Measurements from ENCODE around the gene STEAP3.

The STEAP3 gene

DNA sequence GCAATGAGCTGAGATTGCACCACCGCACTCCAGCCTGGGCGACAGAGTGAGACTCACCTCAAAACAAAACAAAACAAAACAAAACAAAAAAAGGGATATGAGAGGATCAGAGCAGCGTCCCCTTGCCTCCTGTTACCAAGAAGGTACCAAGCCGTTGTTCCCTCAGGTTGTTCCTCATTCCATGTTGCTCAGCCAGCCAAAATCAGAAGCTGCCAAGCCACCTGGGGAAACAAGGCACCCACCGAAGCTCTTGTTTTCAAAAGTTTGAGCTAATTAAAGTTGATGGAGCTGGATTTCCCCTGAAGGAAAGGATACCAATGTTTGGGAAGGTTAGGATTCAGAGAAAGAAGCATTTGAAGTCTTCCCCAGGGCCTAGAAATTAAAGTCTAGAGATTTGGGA, 21.8 kb upstream of the STEAP3 start:
- DNase-seq: no peak

DNA sequence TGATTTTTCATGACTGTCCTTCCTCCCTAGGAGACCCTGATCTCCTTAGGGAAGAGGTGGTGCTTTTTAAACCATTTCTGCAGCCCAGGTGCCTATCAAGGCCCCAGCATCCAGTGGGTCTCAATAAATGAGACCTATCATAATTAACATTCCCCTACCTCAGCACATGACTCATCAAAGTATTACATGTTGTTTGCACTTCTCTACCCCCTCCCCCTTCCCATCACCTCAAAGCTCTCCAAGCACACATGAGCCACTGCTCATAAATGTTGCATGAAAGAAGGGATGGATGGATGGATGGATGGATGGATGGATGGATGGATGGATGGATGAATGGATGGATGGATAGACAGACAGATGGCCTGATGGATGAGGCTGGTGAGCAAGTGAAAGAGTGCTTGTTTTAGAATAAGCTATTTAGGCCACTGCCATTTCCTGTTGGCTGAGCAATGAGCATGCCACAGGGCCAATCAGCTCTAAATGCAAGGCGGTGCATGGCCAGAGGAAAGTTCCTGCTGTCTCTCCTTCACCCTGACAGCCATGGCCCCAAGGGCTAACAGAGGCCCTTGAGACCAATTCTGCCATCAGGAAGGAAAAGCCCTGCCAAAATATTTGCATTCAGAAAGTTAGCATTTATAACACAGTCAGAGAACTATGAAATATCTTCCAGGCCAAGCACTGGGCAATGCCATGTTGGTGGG, 20.9 kb upstream of the STEAP3 start:
- DNase-seq: no peak

DNA sequence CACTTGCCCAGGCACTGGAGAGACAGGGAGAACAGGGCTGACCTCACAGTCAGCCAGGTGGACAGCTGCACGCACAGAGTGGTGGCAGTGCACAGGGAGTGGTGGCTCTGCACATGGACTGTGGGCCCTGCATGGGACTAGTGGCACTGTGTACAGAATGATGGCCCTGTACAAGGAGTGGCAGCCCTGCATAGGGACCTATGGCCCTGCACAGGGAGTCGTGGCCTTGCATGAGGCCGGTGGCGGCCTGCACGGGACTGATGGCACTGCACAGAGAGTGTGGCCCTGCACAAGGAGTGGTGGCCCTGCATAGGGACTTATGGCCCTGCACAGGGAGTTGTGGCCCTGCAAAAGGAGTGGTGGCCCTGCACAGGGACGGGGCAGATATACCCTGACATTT, 19.1 kb upstream of the STEAP3 start:
- DNase-seq: no peak

DNA sequence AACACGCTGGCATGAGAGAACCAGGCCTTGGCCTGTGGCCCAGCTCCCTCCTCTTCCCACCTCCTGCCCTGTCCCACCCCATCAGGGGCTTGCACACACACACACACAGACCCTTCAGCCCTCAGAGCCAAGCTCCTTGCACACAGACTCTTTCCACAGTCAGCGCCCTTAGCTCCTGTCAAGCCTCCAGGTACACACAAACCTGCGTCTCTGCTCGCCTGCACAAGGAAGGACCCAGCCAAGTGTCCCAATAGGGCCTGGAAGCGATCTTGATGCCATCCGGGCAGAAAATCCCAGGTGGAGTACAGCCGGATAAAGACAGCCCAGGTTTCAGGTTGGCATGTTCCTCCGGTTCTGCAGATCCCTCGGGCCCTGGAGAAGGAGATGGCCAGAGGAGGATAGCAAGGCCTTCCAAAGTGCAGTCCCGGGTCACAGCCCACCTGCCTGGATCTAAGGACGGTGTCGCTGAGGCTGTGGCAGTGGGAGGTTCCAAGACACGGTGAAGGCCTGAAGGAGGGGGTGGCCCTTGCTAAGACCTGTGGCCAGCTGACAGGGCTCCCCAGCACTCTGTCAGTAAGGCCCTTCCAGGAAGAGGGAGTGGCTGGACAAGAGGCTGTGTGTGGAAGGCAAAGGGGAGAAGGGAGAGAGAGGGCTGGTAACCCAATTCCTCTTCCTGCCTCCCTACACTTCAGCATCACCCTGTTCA, 18.5 kb upstream of the STEAP3 start:
- DNase-seq: no peak

DNA sequence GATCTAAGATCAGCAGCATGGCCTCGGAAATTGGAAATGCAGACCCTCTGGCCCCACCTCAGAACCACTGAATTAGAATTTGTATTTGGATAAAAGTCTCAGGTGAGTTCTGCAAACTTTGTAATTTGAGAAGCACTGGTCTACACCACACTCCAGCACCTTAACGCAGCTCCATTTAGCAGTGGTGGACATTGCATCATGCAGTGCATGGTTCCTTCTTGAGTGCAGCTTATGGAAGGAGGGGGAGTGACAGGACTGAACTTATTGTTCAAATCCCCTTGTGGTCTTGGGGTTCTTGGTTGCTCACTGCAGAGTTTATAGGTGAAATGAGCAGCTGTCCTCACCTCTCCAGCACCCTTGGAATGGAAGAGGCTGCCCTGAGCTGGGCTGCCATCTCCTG, 17.4 kb upstream of the STEAP3 start:
- no peak for DNase-seq

DNA sequence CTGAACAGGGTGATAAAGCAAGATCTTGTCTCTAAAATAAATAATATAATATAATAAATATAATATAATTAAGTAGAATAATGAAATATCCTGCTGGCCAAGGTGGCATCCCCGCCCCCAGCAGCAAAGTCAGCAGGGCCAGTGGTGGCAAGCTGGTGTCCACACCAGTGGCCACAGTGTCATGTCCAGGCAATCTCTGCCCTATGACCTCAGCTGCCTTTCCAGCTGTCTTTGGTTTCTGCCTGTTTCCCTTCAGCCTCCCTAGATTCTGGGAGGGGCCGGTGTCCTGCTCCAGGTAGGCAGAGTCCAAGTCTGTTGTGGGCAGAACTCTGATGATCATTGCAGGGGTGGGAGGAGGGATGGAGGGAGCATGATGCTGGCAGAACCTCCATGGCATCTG, 16.2 kb upstream of the STEAP3 start:
- DNase-seq: no peak

DNA sequence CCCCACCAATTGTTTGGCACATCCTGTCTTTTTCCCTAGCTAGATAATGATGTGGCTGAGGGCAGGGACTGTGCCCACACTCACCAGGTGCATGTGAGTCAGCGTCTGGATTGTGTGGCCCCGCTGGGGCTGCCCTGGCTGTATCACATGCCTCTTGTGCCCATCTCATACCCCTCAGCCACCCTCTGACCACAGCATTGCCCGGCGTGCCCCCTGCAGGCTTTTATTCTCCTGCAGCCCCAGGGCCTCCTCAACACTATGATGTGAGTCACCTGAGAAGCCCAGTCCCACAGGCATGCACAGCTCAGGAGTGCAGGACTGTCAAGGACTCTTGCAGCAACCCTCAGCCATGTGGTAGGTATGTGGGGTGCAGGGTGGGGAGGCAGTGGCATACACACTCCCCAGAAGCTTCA, 14.8 kb upstream of the STEAP3 start:
- DNase-seq: no peak

DNA sequence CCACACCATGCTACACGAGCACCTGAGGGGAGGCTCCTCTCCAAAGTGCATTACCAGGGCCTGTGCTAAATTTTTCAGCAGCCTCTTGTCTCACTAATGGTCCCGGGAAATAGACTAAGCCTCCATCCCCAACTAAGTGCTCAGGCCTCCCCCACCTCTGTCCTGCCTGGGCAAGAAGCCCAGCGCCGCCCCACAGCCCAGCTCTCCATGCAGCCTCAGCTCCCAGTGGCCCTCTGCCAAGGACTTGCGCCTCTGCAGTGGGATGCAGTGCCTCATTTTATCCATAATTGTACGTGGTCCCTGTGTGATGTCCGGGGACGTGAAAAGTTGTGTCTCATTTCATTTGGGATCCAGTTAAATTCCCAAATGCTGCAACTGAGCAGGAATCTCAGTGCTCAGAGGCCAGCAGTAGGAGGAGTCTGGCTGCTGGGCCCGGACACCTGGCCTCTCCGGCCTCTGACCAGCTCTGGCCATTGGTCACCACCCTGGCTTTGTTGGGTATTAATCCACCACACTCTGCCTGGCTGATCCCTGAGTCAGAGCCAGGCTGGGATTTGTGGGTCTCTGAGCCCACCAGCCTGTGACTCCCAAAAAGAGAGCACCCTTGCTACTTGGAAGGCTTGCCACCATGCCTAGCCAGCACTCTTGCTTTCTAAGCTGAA, 11.4 kb upstream of the STEAP3 start:
- DNase-seq: no peak

DNA sequence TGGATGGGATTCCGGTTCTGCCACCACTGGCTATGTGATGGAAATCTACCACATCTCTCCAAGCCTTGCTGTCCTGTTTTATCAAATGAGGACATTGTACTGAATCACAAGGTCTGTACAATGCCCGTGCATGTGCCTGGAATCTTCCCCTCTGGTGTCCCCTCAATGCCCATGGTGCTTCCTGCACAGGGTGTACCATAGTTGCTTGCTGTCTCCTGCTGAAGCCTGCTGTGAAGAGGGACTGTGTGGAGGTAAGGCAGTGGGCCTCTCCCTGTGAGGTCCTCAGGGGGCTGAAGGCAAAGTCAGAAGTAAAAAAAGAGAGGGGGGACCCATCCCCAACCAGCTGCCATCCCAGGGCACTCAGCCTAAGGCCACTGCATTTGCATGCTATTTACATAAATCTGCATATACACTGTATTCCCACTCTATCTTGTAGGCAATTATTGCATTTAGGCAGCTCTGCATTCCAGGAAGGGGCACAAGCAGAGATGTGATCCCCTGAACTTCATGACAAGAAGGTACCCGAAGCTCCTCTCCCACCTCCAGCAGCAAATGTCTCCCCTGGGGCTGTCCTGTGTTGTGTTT, 9.1 kb upstream of the STEAP3 start:
- no peak for DNase-seq

DNA sequence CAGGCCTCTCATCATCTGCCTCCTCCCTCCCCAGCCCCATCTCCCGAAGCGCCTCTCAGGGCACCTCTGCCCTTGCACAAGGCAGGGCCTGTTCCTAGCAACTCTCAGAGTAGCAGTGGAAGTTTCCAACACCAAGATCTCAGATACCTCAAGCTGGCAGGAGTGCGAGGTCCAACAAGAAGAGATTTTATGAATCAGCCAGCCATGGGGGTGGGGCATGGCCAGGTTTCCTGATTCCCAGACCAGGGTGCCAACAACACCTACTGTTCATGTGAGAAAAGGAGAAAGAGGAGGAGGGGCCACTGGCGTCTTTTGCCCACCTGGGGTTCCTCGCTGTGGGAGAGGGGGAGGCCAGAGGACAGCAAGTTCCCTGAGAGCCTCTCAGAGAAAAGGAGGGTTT, 6.6 kb upstream of the STEAP3 start:
- DNase-seq: no peak

DNA sequence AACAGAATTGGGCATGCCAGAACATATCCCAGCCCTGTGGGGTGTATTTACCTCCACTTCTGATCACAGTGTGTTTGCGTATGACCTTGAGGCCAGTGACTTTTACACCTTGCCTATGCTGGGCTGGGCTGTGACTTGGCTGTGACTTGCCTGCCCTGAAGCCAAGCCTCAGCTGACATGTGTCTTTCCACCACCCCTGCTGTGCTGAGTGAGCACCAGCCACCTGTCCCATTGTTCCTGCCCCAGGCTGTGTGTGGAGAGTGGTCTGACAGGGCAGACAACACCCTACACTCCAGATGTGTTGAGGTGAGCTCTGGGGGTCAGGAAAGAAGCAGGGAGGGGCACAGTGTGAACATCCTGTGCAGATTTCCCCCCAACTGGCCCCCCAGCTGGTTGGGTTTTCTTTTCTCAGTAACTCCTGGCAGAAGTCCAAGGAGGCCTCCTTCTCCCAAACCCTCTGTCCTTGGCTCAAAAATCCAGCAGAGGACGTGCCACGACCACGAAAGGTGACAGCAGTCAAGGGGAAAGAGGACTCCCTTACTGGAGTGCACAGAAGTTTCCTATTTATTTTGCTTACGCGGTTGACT, 5.1 kb upstream of the STEAP3 start:
- DNase-seq: no peak

DNA sequence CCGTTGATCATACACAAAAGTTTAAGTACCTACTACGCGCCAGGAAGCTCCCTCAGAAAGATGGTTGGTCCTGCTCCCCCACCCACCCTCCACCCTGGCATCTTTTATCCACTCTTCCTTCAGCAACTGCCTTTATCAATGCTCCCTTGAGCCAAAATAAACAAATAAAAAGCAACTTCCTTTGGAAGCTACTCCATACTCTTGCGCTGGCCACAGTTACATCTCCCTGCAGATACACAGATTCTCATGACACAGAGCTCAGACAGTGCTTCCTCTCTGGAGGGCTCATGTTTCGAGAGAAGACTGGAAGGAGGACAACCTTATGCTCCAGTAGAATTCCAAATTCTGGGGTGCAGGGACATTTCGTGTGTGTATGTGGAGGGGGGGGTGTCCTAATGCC, 3.8 kb upstream of the STEAP3 start:
- DNase-seq: no peak

DNA sequence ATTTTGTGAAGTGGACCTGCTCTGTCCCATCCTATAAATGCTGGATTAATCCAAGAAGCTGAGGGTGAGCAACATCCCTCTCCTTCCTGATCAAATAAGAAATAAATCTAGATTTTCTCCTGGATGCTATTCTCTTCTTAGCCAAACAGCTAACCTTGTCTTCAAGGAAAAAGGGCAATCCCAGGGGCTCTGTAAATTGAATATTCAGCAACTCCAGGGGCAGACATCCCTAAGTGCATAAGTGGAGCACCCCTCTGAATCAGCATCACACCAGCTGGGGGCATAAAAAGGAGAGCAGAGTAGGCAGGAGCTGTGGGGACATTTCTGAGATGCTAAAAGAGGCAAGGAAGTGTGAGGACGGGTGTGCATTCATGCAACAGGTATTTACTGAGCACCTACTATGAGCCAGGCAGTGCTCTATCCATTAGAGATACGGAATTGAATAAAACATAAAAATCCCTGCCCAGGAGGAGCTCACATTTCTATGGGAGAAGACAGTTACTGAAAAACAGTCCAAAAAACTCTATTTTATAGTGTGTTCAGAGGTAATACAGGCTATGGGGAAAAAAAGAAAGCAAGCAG, 2.8 kb upstream of the STEAP3 start:
- no peak for DNase-seq

DNA sequence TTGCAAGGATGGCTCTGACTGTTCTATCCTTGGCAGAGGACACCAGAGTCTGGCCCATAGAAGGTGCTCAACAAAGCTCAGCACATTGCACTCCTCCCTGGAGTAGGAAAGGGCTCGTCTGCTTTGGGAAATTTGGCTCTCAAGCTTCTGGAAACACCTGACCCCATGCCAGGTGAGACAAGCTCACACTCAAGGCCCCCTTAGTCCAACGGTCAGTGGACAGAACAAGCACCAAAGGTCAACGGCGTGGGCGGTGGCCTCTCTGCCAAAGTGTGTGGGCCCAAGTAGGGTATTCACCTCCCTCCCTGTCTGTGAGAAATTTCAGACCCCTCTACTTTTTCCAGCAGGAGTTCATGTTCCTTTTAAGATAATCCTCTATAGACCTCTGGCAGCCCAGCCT, 2.0 kb upstream of the STEAP3 start:
- DNase-seq: no peak

DNA sequence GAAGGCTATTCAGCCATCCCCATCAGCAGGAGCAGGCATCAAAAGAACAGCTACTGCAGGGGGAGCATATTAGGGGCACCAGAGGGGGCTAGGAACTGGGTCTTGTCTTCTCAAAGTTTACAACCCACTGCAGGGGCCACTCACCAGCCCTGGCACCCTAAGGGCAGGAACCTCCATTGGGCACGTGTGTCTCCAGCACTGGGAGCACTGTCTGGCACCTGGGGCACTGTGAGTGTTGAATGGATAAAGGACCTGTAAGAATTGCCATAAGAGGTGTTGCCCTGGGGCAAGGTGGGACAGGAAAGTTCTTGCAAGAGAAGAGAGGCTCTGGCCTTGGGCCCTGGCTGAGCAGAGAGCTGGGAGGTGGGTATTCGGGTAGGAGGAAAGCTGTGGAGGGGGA, 1.4 kb upstream of the STEAP3 start:
- no peak for DNase-seq

DNA sequence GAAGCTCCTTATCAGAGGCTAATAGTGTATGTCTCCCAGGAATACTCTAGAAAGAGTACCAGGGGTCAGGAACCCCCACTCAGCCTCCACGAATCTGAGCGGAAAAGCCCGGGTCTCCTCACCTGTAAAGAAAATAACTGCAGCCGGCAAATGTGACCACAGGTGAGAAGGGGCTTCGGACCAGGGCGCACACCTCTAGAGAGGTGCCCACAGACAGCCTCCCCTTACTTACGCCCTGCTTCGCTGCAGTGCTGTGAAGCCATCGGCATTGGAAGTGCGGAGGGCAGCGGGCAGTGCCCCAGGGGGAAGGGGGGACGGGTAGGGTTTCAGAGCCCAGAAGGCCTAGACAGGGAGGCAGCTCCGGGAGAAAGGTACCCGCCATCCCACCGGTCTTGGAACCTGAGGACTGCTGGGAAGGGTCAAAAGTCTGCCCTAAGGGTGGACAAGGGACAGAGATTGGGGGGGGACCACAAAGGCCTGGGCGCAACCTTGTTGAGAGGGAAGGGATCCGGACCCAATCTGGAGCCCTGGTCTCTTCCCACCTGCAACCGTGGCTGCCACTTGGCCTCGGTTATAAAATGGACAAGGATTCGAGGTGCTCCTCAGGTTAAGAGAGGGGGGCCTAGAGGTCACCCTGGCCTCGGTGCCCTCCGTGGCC, 642 bp upstream of the STEAP3 start:
- no peak for DNase-seq

DNA sequence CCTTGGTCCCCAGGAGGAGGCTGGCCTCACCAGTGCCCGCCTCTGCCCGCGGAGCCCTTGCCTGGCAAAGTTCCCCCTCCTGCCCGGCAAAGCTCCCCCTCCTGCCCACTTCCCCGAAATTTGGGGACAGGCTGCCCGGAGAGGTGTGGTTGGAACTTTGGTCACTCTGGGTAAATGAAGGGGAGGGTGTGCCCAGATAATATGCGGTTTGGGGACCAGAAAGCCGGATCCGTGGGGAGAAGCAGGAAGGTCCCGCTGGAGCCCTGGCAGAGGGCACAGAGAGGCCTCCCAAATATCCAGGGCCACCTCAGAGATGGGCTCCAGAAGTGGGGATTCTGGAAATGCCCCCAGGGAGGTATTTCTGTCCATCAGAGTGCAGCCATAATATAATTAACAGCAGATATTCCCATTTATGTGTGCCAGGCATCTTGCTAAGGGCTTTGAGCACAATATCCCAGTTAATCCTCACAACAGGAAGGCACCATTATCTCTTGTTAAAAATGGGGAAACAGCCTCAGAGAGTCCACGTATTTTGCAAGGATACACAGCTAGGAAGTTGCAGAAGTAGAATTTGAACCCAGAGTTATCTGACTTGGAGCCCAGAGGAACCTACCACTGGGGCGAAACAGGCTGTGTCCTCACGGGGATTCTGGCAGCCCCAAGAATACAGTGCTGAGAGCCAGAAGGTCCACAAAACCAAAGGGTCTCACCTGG, 914 bp downstream of the STEAP3 start:
- no peak for DNase-seq

DNA sequence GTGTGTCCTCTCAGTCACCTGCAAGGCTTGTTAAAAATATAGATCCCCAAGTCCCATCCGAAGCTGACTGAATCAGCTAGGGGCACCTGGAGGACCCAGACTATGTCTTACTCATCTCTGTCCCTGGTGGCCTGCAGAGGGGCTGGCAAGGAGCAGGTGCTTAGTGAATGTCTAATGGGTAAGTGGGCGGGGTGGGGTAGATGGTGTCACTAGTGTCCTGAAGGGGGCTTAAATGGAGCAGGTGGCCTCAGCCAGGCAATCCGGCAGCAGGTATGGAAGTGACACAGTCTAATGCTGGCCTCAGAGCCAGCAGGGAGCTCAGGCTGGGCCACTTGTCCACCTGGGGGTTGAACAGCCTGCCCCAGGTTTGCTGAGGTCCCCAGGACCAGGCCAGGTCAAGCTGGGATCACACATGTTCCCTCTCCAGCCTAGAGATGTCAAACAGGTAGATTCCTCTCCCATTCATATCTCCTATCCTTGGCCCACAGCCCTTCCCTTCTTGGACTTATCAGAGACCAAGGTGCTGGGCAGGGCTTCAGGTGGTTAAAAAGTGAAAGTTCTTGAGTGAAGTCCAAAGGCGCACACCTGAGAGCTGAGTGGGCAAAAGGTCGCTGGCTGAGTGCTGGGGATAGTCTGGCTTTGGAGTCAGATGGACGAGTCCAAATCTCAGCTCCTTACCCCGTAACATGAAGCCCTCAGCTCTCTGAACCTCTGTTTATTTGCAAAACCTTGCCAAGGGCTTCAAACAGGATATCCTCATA, 1.7 kb downstream of the STEAP3 start:
- no peak for DNase-seq

DNA sequence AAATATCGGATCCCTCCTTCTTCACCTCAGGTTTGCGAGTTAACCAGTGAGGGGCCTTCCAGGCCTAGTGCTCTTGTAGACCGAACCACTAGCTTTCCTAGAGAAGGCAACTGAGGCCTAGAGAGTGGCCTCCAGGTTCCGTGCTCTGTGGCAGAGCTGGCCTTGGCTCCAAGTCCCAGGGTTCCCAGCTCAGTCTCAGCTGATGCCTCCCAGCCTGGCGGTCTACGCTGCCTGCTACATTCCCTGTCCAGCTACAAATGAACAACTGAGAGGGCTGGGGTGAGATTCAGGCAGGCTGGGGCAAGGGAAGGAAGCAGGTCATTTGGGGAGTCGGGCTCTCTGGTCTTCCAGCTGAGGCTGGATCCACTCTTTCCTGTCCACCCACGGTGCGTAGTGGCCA, 2.3 kb downstream of the STEAP3 start:
- DNase-seq: no peak

DNA sequence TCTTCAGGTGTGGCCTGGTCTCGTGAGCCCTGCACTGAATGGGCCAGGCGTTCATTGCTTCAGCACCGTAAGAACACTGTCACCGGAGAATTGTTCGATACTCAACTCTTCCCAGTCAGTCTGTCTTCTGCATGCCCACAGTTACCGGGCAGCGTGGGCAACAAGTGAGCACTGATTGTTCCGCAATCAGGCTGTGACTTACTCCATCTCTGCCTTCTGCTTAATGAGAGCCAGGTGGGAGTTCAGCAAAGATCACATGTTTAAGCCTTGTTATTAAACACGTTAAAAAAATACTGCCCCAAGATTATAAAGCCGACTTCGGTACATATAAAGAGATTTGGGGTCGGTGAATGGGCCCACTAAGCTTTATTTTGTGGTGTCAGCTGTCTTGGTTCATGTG, 3.7 kb downstream of the STEAP3 start:
- no peak for DNase-seq

DNA sequence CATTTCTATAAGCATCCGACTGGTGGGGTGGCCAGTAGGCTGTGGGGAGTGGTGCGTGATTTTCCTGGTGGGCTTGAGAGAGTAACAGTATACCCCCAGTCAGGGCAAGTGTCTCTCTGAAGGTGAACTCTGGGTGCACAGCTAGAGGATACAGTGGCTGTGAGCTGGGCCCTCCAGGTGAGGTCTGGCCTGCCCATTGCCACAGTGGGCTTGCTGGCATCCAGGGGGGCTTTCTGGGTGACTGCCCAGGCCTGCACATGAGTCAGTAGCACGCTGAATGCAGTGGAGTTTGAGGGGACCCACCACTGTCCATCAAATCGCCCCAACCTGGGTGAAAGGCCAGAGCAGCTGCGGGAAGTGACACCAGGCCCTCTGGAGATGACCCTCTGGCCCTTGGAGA, 4.5 kb downstream of the STEAP3 start:
- DNase-seq: no peak
